ENCODE results near the gene SH3BP2.

SH3BP2 gene, protein sequence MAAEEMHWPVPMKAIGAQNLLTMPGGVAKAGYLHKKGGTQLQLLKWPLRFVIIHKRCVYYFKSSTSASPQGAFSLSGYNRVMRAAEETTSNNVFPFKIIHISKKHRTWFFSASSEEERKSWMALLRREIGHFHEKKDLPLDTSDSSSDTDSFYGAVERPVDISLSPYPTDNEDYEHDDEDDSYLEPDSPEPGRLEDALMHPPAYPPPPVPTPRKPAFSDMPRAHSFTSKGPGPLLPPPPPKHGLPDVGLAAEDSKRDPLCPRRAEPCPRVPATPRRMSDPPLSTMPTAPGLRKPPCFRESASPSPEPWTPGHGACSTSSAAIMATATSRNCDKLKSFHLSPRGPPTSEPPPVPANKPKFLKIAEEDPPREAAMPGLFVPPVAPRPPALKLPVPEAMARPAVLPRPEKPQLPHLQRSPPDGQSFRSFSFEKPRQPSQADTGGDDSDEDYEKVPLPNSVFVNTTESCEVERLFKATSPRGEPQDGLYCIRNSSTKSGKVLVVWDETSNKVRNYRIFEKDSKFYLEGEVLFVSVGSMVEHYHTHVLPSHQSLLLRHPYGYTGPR

DNA sequence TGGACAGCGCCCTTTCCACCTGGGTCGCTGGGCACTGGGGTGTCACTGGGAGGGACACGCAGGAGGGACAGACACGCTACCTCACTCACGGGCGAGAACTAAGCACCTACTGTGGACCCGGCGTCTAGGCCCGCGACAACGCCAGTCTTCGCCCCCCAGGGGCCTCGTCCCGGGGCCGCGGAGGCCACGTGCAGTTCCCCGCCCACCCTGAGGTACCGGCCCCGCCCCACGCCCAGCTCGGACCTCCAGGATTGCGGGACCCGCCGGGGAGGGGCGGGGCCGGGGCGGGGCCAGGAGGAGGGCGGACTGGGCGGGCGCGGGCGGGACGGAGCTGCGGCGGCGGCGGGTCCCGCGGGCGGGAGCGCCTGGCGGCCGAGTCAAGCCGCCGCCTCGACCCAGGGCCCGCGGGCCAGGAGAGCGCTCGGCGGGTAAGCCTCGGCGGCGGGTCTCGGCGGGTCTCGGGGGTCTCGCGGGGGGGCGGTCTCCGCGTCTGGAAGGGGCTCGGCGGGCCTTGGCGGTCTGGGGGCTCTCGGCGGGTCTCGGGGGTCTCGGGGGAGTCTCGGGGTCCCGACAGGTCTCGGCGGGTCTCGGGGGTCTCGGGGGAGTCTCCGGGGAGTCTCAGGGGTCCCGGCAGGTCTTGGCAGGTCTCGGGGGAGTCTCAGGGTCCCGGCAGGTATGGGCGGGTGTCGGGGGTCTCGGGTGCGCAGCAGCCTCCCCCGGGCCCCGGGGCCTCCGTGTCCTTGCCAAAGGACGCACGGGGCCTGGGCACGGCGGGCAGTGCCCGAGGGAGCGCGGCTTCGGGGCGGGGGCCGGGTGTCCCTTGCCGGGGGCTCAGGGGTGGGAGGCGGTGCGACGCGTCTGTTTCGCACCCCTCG is at the start of gene SH3BP2:
Gene SH3BP2 (plus strand): TSS at position 375 of the 875 bp plus-strand sequence. CDS start 27,533 bp downstream, outside the sequence.
- DNase-seq, result peak; percentile 78

DNA sequence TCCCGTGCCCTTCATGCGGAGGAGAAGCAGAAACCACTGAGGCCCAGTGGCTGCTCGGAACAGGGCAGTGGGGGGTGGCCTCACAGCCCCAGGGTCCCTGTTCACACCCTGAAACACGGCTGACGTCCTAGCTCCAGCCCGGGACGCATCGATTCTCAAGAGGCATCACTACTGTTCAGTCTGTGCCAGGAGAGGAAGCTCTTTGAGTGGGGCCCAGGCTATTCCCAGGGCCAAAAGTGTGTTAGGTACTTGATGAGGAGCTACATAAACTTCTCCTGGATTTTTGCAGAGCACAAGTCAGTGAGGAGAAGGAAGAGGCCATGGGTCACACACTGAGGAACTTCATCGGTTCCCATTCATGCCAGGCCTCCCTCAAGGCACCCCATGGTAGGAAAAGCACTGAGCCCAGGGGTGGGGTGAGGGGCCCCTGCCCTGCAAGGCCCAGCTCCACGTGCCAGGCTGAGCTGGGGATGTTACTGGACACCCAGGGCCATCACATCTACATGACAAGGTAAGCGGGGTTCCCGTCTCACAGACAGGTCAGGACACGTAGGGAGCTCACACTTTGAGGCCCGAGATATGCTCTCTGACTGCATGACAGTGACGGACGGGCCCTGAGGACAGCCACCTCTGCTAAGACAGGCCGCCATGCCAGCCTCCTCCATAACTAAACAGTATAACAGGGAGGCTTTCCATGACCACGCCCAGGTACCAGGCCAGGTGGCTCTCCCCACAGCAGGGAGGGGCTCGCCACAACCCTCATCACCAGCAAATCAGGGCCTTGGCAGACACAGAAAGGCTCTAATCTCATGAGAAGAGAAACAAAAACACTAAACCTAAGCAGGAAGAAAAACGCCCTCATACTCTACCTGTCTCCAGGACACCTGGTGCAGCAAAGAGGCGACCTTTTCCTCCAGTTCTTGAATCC is 49.1 kb upstream of the SH3BP2 start:
- no peak for DNase-seq

DNA sequence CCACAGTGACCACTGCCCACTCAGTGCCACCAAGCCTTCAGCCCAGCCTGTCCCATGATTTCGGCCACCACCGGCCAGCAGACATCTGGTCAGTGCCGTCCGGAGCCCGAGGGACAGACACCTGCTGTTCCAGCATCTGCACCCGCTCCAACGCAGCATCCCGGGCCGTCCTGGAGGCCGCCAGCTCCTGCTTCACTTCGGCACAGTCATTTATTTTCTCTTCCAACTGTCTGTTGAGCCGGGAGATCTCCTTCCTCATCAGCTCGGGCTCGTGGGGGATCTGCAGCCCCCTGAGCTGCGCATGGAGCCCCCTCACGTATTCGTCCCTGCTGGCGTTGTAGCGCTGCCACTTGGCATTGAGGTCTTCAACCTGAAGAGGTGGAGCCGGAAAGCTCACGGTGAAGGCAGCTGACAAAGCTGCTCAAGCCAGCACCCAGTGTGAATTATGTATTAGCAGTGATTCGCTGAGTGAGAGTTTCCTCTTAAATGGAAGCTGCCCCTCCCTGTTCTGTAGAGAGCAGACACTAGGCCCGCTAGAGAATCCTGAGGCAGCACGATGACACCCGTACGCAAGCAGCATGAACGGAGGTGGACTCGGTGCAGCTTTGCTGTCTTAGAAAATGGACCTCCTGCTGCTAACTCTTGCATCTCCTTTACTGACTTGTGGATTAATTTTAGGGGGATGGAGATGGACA is 48.2 kb upstream of the SH3BP2 start:
- DNase-seq, result no peak

DNA sequence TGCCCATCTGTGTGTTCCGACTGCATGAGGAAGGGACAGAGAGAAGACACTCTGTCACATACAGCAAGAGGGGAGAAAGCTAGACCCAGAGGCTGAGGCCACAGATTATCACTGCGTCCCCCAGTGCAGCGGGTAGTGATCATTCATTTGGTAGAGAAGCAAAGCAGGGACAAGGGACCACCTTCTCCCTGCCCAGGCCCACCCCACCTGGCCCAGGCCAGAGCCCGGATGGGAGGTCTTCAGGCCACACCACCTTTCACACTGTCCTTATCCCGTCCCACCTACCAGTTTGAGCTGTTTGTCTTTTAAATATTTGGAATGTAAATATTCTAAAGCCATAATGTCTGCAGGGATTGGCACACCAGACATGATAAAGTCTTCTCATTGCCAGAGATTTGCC is 47.4 kb upstream of the SH3BP2 start:
- no peak for DNase-seq

DNA sequence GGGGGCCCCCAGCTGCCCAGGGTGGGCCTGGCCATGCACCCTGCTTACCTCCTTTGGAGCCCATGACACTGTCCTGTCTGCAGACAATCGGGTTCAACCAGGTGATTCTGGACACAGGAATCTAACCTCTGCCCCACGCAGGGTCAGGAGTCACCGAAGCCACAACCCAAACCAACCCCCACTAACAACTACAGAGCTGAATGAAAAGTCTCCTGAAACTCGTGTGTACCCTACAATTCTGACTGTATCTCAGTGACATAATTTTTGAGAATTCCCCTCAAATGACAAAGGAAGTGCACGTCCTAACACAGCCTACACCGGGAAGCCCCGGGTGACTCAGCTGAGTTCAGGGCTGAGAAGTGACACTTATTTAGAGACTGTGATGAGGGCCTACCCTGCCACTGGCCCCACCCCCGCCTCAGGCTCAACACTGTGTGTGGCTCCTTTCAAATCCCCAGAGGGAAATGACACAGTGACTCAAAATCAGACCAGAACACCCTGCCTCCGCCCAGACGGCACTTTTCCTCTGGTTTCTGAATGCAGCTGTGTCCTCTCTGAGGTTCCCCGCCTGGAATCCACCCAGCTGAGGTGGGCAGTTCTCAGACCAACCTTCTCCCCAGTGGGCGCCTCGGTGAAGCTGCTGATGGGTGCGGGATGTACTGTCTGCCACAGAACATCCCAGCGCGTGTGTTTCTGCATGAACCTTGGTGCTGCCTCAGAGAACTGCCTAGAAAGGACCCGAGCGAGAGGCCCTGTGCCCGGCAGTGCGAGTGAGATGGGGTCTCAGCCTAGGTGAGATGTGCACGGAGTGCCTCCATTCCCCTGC is 46.7 kb upstream of the SH3BP2 start:
- DNase-seq, result peak; percentile 91

DNA sequence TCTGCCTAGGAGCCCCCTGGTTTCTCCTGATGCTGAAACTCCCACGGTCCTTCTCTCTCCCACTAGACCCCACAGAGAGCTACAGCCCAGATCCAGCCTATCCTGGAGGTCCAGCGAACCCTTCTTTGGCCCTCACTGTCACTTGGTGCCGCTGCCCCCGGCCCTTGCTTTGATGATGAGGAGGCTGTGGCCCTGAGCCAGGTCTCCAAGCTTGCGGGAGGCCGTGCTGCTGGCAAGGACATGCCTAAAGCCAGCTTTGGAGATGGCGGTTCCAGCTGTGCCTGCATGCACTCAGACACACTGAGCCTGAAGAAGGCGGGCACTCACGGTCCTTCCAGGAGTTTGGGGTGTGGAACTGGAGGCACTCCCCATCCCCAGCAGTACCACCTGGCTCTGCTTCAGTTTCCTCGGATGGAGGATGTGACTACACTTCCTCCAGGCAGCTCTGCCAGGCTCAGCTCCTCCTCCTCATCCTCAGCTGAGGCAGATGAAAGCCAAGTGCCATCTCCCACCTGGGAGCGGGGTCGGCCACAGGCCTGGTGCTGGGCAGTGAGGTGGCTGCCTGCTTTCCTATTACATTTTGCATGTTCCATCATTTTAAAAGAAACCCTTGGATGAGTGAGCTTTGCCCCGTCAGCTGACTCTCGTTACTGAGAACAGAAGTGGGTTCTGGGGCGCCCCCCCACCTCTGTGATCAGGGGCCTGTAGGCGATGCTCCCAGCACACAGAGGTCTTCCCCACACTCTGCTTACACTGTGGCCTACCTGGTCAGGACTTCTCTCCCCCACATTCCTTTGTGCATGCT is 45.8 kb upstream of the SH3BP2 start:
- DNase-seq, result no peak

DNA sequence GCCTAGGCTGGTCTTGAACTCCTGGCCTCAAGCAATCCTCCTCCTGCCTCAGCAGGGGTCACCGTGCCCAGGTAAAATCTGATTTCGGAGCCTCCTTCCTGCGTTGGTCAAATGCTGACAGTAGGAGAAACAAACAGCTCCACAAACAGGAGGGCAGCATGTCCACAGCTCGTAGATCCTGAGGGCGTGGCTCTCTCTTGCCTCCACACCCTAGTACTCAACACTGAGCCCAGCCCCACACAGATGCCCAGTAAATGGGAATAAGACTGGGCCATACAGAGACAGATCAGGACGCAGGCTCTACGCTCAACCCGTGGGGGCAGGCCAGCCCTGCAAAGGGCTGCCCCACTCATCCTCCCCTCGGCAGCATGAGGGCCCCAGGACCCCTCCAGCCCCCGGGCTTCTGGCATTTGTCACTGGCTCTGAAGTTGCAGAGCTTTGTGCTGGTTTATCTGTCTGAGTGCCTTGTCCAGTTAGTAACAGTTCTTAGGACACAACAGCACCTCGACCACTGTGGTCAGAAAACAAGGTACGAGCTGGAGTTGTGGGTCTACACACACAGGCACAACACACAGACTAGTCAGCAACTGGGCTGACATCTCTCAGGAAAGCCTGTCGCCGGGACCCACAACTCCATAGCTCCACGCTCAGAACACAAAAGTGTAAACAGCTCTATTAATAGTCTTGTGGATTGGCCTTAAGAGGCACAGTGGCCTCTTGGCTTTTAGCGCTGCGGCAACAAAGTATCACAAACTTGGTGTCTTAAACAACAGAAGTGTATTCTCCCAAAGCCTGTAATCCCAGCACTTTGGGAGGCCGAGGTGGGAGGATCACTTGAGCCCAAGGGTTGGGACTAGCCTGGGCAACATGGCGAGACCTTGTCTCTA is 41.9 kb upstream of the SH3BP2 start:
- no peak for DNase-seq

DNA sequence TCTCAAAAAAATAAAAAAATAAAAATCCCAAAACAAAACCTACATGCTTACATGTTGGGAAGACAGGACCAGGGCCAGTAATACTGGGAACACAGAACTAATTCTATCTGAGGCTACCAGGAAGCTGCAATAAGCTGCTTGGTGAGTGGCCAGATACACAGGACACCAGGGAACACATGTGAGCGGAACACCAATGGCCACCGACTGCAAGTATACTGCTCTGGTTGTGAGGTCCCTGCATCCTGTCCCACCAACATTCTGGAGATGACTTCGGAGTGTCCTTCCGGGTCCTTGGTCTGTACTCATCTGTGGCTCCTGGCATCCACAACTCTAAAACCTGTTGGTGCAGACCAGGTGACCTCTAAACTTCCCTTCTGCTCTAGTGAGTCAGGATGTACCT is 39.4 kb upstream of the SH3BP2 start:
- DNase-seq, result no peak

DNA sequence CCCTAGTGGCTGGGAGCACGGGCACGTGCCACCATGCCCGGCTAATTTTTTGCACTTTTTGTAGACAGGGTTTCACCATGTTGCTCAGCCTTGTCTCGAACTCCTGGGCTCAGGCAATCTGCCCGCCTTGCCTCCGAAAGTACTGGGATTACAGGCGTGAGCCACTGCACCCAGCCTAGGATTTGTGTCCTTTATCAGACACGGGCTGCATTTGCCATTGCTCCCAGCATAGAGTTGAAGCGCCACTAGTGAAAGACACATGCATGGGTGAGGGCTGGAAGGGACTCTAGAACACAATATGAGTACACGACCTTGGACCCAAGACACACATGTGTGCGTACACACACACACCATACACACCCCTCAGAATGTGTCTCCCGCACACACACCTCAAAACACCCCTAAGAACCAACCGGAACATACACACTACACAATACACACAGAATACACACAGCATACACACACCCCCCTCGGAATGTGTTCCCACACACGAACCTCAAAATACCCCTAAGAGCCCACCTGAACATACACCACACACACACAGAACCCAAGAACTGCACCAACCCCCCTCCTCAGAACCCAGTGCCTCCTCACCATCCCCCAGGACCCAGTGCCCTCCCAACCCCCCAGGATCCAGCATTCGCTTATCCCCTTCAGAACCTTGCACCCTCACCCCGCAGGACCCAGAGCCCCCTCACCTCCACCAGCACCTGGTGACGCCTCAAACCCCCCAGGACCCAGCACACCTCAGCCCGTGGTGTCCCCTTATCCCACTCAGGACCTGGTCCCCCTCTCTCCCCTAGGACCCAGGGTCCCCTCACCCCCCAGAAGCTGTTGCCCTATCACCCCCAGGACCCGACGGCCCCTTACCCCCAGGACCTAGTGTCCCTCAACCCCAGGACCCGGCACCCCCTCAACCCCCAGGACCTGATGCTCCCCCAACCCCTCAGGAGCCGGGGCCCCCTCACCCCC is 37.8 kb upstream of the SH3BP2 start:
- DNase-seq, result no peak

DNA sequence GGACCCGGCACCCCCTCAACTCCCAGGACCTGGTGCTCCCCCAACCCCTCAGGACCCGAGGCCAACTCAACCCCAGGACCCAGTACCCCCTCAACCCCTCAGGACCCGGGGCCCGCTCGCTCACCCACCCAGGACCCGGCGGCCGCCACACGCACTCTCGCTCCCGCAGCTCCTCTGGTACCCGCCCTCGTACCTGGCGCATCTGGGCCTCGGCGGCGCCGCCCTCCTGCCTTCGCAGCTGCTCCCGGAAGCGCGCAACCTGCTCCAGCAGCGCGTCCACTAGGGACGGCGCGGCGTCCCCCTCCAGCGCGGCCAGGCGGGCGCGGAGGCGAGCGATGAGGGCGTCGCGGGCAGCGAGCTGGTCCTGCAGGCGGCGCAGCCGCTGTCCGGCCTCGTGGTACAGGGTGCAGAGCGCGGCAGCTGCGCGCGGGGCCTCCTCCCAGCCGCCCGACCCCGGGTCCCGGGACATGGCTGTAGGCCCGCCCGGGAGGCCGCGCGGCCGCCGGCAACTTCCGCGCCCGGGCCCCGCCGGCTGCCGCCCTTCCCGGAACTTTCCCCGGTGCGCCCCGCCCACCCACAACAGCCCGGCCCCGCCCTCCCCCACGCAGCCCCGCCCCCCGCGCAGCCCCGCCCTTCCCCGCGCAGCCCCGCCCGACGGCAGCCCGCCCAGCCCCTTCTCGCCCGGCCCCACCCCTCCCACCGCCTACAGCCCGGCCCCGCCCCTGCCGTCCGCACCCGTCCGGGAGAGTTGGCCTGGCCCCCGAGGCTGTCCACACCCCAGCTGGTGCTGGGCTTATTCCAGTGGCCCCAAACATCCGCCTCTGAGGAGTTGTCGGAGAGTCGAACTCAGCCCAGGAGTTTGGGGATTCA is 36.8 kb upstream of the SH3BP2 start, which contains the start of gene TNIP2:
Gene TNIP2 (minus strand): TSS at position 516 of the 870 bp plus-strand sequence. CDS start 47 bp downstream, at position 469.
- DNase-seq, result peak; percentile 86

DNA sequence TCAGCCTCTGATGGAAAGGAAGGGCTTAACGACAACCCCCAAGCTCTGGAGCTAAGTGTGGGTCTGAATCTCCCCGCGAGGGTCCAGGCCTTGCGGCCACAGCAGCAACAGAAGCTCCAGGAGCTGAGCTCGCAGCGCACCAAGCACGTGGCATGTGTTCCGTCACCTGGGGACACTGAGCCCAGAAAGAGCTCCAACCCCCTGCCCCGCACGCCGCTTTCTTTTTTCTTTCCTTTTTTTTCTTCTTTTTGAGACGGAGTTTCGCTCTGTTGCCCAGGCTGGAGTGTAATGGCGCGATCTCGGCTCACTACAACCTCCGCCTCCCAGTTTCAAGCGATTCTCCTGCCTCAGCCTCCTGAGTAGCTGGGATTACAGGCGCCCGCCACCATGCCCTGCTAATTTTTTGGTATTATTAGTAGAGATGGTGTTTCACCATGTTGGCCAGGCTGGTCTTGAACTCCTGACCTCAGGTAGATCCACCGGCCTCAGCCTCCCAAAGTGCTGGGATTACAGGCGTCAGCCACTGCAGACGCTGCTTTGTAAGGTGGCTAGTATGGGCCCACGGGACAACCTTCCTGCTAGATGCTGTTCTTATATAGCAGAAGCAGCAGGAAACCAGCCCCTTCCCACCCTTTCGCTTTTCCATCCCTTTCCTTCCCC is 36.1 kb upstream of the SH3BP2 start:
- DNase-seq, result no peak

DNA sequence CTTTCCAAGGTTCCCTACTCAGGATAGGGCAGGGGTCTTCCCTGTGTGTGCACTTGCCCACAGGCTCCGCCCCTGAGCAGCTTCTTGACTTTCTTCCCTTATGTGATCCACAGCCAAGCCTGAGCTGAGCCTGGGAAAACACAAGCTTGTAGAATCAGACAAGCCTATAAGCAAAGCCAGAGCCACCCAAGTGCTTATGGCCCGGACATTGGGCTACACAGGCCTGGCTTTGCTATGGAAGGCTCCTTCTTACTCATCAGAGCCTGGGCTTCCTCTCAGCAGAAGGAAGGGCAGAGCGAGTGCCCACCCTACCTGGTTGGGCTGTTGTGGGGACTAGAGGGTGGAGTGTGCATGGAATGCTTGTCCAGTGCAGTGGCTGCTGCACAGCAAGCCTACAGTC is 35.5 kb upstream of the SH3BP2 start:
- DNase-seq, result no peak

DNA sequence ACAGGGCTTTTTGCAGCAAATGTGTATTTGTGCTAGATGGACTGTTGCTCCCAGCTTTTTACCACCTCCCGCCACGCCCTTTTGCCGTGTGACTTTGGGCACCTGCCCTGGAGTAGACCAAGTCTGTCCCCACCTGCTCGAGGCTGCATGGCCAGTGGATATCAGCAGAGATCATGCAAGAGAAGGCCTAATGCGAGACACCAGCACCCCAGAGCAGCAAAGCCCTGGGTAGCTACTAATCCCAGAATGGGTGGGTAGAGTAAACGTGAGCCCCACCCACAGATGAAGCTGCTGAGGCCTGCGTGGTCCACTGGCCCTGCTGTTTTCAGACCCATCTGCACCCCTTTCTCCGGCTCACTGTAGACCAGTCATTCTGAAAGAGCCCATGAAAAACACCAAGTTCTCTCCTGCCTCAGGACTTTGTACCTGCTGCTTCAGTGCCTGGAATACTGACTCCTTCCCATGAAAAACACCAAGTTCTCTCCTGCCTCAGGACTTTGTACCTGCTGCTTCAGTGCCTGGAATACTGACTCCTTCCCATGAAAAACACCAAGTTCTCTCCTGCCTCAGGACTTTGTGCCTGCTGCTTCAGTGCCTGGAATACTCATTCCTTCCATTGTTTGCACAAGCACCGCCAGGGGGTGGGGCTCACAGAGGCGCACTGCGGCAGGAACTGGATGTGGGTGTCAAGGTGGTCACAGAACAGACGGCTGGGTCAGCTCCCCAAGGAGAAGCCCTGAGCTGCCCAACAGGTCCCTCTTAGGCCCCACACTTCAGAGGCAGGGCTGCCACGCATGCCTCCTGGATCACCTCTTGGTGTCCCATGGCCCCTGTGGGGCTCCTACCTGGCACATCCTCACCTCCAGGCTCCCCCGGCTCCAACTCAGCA is 31.6 kb upstream of the SH3BP2 start:
- DNase-seq, result no peak

DNA sequence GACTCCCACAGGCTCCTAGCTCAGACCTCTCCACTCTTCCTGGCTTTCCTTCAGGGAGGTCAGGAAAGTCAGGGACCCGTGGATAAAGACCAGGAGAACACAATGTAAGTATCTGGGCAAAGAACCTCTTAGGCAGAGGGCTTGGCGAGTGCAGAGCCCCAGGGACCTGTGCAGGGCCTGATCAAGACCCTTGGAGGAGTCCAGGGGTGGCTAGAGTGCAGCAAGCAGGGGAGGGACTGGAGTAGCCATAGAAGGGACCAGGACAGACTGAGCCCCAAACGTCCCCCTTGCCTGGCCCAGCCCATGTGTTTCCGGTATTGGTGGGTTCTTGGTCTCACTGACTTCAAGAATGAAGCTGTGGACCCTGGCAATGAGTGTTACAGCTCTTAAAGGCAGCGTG is 30.8 kb upstream of the SH3BP2 start:
- no peak for DNase-seq
